A549 (cell line): ENCODE results near the gene GNAL. TPM values are rescaled to one million over a fixed set of nuclear protein-coding genes. Genes with fewer than 3 reads are reported as not detected.

Experiments
- BHLHE40 ChIP-seq: IDR thresholded peaks from 2 replicates; pipeline ENCODE4 v1.6.1; 2012; ENCODE audit warnings: low read depth, low read length, inconsistent platforms
- CBX8 ChIP-seq: fragments of 200-600 bp; sonication (generic); IDR thresholded peaks from 2 replicates; pipeline ENCODE4 v1.6.1; 2016
- CEBPB ChIP-seq, 2 experiments: fragments of >200 bp in 1 of 2; sonication (Bioruptor Twin) in 1 of 2; formaldehyde crosslinking in 1 of 2; IDR thresholded peaks; 2 replicates each; pipeline ENCODE4 v1.6.1; 2012 to 2016
- CHD4 ChIP-seq: fragments of 200-600 bp; sonication (generic); IDR thresholded peaks from 2 replicates; pipeline ENCODE4 v1.6.1; 2016; ENCODE audit warnings: antibody characterized with exemption, mild to moderate bottlenecking, borderline replicate concordance
- EHF ChIP-seq: fragments of 250-450 bp; sonication (Bioruptor Pico); IDR thresholded peaks from 2 replicates; pipeline ENCODE4 v1.5.0; 2020; ENCODE audit warnings: mild to moderate bottlenecking
- EP300 ChIP-seq, 2 experiments: fragments of >200 bp; sonication (Bioruptor Twin); formaldehyde crosslinking; IDR thresholded peaks; 2 replicates in 1 of 2; 3 replicates in 1 of 2; pipeline ENCODE4 v1.6.1; 2016 to 2017
- ESRRA ChIP-seq: fragments of 150-350 bp; IDR thresholded peaks from 2 replicates; pipeline ENCODE4 v1.6.1; 2014; ENCODE audit warnings: mild to moderate bottlenecking, low read length, borderline replicate concordance
- FOSB ChIP-seq: fragments of 250-450 bp; sonication (Bioruptor Pico); IDR thresholded peaks from 2 replicates; pipeline ENCODE4 v1.5.0; 2020; ENCODE audit warnings: mild to moderate bottlenecking, moderate library complexity
- FOSL2 ChIP-seq, 2 experiments: fragments of 450-650 bp in 1 of 2; fragments of >200 bp in 1 of 2; sonication (Bioruptor Twin) in 1 of 2; formaldehyde crosslinking; IDR thresholded peaks; 2 replicates each; pipeline versions ENCODE4 v1.5.0 to v1.6.1; 2016 to 2020; ENCODE audit warnings: mild to moderate bottlenecking in 1 of 2, moderate library complexity in 1 of 2
- GATA3 ChIP-seq: IDR thresholded peaks from 2 replicates; pipeline ENCODE4 v1.6.1; 2012; ENCODE audit warnings: borderline replicate concordance
- HDAC2 ChIP-seq: fragments of 200-600 bp; sonication (generic); IDR thresholded peaks from 2 replicates; pipeline ENCODE4 v1.6.1; 2016
- HEYL ChIP-seq: fragments of 250-450 bp; sonication (Bioruptor Pico); IDR thresholded peaks from 2 replicates; pipeline ENCODE4 v1.8.0; 2021; ENCODE audit warnings: mild to moderate bottlenecking, moderate library complexity
- HOXB13 ChIP-seq: fragments of 250-450 bp; sonication (Bioruptor Pico); IDR thresholded peaks from 2 replicates; pipeline ENCODE4 v1.5.0; 2020; ENCODE audit warnings: low read depth, mild to moderate bottlenecking, moderate library complexity
- JUNB ChIP-seq: fragments of >200 bp; sonication (Bioruptor Twin); formaldehyde crosslinking; IDR thresholded peaks from 2 replicates; pipeline ENCODE4 v1.6.1; 2016
- KDM1A ChIP-seq: fragments of 200-600 bp; sonication (generic); IDR thresholded peaks from 2 replicates; pipeline ENCODE4 v1.6.1; 2016; ENCODE audit warnings: low read depth, mild to moderate bottlenecking
- KDM5A ChIP-seq: fragments of 200-600 bp; sonication (generic); IDR thresholded peaks from 2 replicates; pipeline ENCODE4 v1.6.1; 2016; ENCODE audit warnings: antibody characterized with exemption, mild to moderate bottlenecking
- MAFK ChIP-seq: fragments of 450-650 bp; IDR thresholded peaks from 2 replicates; pipeline ENCODE4 v1.6.1; 2014; ENCODE audit not compliant: partially characterized antibody
- MYC ChIP-seq: IDR thresholded peaks from 2 replicates; pipeline ENCODE4 v1.6.1; 2012; ENCODE audit warnings: mild to moderate bottlenecking, inconsistent platforms, low read length, improper control_type of control experiment, borderline replicate concordance
- NPAS2 ChIP-seq: fragments of 250-450 bp; sonication (Bioruptor Pico); IDR thresholded peaks from 2 replicates; pipeline ENCODE4 v1.8.0; 2022; ENCODE audit warnings: mild to moderate bottlenecking, moderate library complexity, borderline replicate concordance
- NR3C1 ChIP-seq: fragments of >200 bp; sonication (Bioruptor Twin); formaldehyde crosslinking; IDR thresholded peaks from 3 replicates; pipeline ENCODE4 v1.6.1; 2017
- PHF8 ChIP-seq: fragments of 200-600 bp; sonication (generic); IDR thresholded peaks from 2 replicates; pipeline ENCODE4 v1.6.1; 2016; ENCODE audit warnings: low read depth, mild to moderate bottlenecking, antibody characterized with exemption, moderate library complexity, borderline replicate concordance
- POLR2AphosphoS2 ChIP-seq: conservative IDR thresholded peaks from 2 replicates; pipeline ENCODE4 v1.6.1; 2012; ENCODE audit warnings: low read length, improper control_type of control experiment, inconsistent platforms
- RAD21 ChIP-seq, 2 experiments: fragments of >200 bp in 1 of 2; sonication (Bioruptor Twin) in 1 of 2; formaldehyde crosslinking in 1 of 2; IDR thresholded peaks in 1 of 2; conservative IDR thresholded peaks in 1 of 2; 2 replicates in 1 of 2; 3 replicates in 1 of 2; pipeline ENCODE4 v1.6.1; 2012 to 2018; ENCODE audit warnings: inconsistent platforms in 1 of 2
- RARB ChIP-seq: fragments of 250-450 bp; sonication (Bioruptor Pico); IDR thresholded peaks from 2 replicates; pipeline ENCODE4 v1.8.0; 2021; ENCODE audit warnings: mild to moderate bottlenecking, moderate library complexity
- RCOR1 ChIP-seq: fragments of 150-350 bp; IDR thresholded peaks from 2 replicates; pipeline ENCODE4 v1.6.1; 2014; ENCODE audit warnings: antibody characterized with exemption, low read length, low read depth
- SMC3 ChIP-seq: fragments of >200 bp; sonication (Bioruptor Twin); formaldehyde crosslinking; IDR thresholded peaks from 3 replicates; pipeline ENCODE4 v1.6.1; 2018; ENCODE audit warnings: inconsistent platforms
- TP53 ChIP-seq: fragments of 250-450 bp; sonication (Bioruptor Pico); IDR thresholded peaks from 2 replicates; pipeline ENCODE4 v1.5.0; 2021; ENCODE audit warnings: mild to moderate bottlenecking, moderate library complexity
- ZFP36 ChIP-seq: fragments of 450-650 bp; IDR thresholded peaks from 2 replicates; pipeline ENCODE4 v1.6.1; 2014; ENCODE audit warnings: borderline replicate concordance; ENCODE audit not compliant: partially characterized antibody
- ZNF302 ChIP-seq: fragments of 250-450 bp; sonication (Bioruptor Pico); IDR thresholded peaks from 2 replicates; pipeline ENCODE4 v1.9.0; 2021; ENCODE audit warnings: inconsistent platforms, mild to moderate bottlenecking, moderate library complexity
- ZSCAN20 ChIP-seq: fragments of 250-450 bp; sonication (Bioruptor Pico); IDR thresholded peaks from 2 replicates; pipeline ENCODE4 v1.8.0; 2022; ENCODE audit warnings: mild to moderate bottlenecking, moderate library complexity
- polyA plus RNA-seq, 4 experiments: library from polyadenylated mRNA; depleted of rRNA in 3 of 4; stranded (reverse); fragments of >200 nt; fragmentation: RNase III in 1 of 4; extraction: RNeasy Plus Mini Kit Qiagen cat#74134 plus additional on column Dnase treatment in 1 of 4; gene quantifications; 2 replicates in 3 of 4; 3 replicates in 1 of 4; pipeline ENCODE4 v1.2.3, GENCODE V29; 2011 to 2017
- TF ChIP-seq, protein P1 (sequence below): fragments of >200 bp; sonication (Bioruptor Twin); formaldehyde crosslinking; IDR thresholded peaks from 3 replicates; pipeline ENCODE4 v1.6.1; 2016
- TF ChIP-seq, protein P2 (sequence below): fragments of >200 bp; sonication (Bioruptor Twin); formaldehyde crosslinking; IDR thresholded peaks from 2 replicates; pipeline ENCODE4 v1.6.1; 2016
- TF ChIP-seq, protein P3 (sequence below): fragments of 250-450 bp; sonication (Bioruptor Pico); IDR thresholded peaks from 2 replicates; pipeline ENCODE4 v1.5.0; 2021; ENCODE audit warnings: mild to moderate bottlenecking, moderate library complexity, borderline replicate concordance
- TF ChIP-seq, protein P4 (sequence below): fragments of 150-350 bp; IDR thresholded peaks from 2 replicates; pipeline ENCODE4 v1.6.1; 2014; ENCODE audit warnings: low read depth, mild to moderate bottlenecking, low read length
- TF ChIP-seq, protein P5 (sequence below): fragments of >200 bp; sonication (Bioruptor Twin); formaldehyde crosslinking; IDR thresholded peaks from 3 replicates; pipeline ENCODE4 v1.5.1; 2016

Gene GNAL
- polyA plus RNA-seq, 2 of the 4 experiments (the other 2 are of a cell fraction), result 5.1 to 12.9 TPM

DNA sequence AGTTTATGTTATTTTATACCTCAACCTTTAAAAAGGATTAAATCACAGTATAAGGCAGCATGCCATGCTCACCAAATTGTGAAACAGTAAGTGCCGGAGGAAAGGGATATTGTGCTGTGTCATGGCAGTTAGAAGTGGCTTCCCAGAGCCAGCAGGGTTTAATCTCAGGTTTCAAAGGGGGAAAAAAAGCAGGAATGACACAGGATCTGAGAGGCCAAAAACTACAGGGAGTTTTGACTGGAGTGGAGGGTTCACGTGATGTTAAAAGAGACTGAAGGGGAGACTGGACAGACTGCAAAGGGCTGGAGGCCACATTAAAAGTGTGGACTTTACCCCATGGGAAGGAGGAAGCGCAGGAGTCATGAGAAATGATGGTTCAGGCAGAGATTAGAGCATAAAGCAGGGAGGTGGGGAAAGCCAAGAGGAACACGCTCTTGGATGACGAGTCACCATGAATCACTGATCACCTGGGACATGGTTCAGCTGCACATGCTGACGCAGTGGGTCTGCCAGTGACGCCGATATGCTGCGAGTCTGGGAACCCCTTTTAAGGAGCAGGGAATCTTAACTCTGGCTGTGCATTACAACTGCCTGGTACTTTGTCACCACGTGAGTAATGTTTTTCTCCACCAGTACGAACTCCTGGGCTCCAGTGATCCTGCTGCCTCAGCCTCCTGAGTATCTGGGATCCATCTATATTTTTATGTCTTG lies 168.3 kb downstream of the GNAL start (continued):
- TF ChIP-seq, protein P1, sequence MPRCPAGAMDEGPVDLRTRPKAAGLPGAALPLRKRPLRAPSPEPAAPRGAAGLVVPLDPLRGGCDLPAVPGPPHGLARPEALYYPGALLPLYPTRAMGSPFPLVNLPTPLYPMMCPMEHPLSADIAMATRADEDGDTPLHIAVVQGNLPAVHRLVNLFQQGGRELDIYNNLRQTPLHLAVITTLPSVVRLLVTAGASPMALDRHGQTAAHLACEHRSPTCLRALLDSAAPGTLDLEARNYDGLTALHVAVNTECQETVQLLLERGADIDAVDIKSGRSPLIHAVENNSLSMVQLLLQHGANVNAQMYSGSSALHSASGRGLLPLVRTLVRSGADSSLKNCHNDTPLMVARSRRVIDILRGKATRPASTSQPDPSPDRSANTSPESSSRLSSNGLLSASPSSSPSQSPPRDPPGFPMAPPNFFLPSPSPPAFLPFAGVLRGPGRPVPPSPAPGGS, result peak; percentile 76; the same call in 1 of the 3 replicates
- TF ChIP-seq KDM5A, result no peak
- peak; percentile 96 for TF ChIP-seq JUNB
- TF ChIP-seq CBX8, result no peak
- TF ChIP-seq RAD21 (conservative IDR thresholded peaks at IDR 0.05 in 1 of 2, IDR thresholded peaks at IDR 0.05 in 1 of 2), result peak; percentile 1 to 11; a peak in 1 of 5 replicates
- TF ChIP-seq BHLHE40, result peak; percentile 38; the same call in 1 of the 2 replicates
- no peak for TF ChIP-seq ZFP36
- TF ChIP-seq SMC3, result no peak
- no peak for TF ChIP-seq NPAS2
- TF ChIP-seq HEYL (CRISPR knock-in tag), result no peak
- no peak for TF ChIP-seq CHD4
- no peak for TF ChIP-seq TP53 (CRISPR knock-in tag)
- no peak for TF ChIP-seq ZNF302 (CRISPR knock-in tag)
- TF ChIP-seq KDM1A, result no peak
- TF ChIP-seq RCOR1, result no peak
- no peak for TF ChIP-seq HDAC2
- peak; percentile 99 for TF ChIP-seq MAFK
- no peak for TF ChIP-seq ZSCAN20 (CRISPR knock-in tag)
- TF ChIP-seq EHF (CRISPR knock-in tag), result 0 out of 2 replicates have a peak, but pooled peaks have one; percentile 63
- 0 out of 2 replicates have a peak, but pooled peaks have one; percentile 12 for TF ChIP-seq FOSB (CRISPR knock-in tag)
- peak; percentile 64 to 78 for TF ChIP-seq CEBPB (IDR thresholded peaks at IDR 0.05)
- no peak for TF ChIP-seq PHF8
- TF ChIP-seq, protein P2, sequence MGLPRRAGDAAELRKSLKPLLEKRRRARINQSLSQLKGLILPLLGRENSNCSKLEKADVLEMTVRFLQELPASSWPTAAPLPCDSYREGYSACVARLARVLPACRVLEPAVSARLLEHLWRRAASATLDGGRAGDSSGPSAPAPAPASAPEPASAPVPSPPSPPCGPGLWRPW, result no peak
- TF ChIP-seq NR3C1, result no peak
- peak; percentile 91 to 96; a peak in 4 of 5 replicates for TF ChIP-seq EP300 (IDR thresholded peaks at IDR 0.05)
- peak; percentile 95 for TF ChIP-seq FOSL2 (IDR thresholded peaks at IDR 0.05)
- peak; percentile 98 for TF ChIP-seq FOSL2 (CRISPR knock-in tag; IDR thresholded peaks at IDR 0.05)
- TF ChIP-seq GATA3, result peak; percentile 92
- TF ChIP-seq ESRRA, result peak; percentile 43; the same call in 1 of the 2 replicates
- TF ChIP-seq POLR2AphosphoS2, result peak; percentile 66
- TF ChIP-seq, protein P3, sequence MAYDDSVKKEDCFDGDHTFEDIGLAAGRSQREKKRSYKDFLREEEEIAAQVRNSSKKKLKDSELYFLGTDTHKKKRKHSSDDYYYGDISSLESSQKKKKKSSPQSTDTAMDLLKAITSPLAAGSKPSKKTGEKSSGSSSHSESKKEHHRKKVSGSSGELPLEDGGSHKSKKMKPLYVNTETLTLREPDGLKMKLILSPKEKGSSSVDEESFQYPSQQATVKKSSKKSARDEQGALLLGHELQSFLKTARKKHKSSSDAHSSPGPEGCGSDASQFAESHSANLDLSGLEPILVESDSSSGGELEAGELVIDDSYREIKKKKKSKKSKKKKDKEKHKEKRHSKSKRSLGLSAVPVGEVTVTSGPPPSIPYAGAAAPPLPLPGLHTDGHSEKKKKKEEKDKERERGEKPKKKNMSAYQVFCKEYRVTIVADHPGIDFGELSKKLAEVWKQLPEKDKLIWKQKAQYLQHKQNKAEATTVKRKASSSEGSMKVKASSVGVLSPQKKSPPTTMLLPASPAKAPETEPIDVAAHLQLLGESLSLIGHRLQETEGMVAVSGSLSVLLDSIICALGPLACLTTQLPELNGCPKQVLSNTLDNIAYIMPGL (CRISPR knock-in tag), result no peak
- TF ChIP-seq, protein P4, sequence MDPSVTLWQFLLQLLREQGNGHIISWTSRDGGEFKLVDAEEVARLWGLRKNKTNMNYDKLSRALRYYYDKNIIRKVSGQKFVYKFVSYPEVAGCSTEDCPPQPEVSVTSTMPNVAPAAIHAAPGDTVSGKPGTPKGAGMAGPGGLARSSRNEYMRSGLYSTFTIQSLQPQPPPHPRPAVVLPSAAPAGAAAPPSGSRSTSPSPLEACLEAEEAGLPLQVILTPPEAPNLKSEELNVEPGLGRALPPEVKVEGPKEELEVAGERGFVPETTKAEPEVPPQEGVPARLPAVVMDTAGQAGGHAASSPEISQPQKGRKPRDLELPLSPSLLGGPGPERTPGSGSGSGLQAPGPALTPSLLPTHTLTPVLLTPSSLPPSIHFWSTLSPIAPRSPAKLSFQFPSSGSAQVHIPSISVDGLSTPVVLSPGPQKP, result no peak
- TF ChIP-seq MYC, result no peak
- TF ChIP-seq HOXB13 (CRISPR knock-in tag), result peak; percentile 60; the same call in 1 of the 2 replicates
- TF ChIP-seq, protein P5, sequence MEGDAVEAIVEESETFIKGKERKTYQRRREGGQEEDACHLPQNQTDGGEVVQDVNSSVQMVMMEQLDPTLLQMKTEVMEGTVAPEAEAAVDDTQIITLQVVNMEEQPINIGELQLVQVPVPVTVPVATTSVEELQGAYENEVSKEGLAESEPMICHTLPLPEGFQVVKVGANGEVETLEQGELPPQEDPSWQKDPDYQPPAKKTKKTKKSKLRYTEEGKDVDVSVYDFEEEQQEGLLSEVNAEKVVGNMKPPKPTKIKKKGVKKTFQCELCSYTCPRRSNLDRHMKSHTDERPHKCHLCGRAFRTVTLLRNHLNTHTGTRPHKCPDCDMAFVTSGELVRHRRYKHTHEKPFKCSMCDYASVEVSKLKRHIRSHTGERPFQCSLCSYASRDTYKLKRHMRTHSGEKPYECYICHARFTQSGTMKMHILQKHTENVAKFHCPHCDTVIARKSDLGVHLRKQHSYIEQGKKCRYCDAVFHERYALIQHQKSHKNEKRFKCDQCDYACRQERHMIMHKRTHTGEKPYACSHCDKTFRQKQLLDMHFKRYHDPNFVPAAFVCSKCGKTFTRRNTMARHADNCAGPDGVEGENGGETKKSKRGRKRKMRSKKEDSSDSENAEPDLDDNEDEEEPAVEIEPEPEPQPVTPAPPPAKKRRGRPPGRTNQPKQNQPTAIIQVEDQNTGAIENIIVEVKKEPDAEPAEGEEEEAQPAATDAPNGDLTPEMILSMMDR, result no peak
- no peak for TF ChIP-seq RARB (CRISPR knock-in tag)
